Measurements from ENCODE around the gene HIC1. TPM values are rescaled to one million over a fixed set of nuclear protein-coding genes. Genes with fewer than 3 reads are reported as not detected.

The HIC1 gene
- total RNA-seq, 2 experiments from 2014 or later: 35.1 TPM

GRCh38 chr17:2059547-2060384, 4.9 kb downstream of the HIC1 start:
- peaks cover 55% of the 10 kb centered on the region for H3K36me3 Mint-ChIP-seq (ENCODE audit: low read depth)
- H3K9me3 Mint-ChIP-seq: no peaks in the 10 kb centered on the region
- peaks cover 11% of the 10 kb centered on the region for H3K4me1 Mint-ChIP-seq (ENCODE audit: low read depth)
- TF ChIP-seq CTCF (IDR thresholded peaks at IDR 0.05): no peak
- CTCF ChIA-PET: interaction anchor here (1.4 to 8.5 kb wide), 8 partner anchors 9 to 293 kb away, joined by 3 to 239 read pairs (median 39); no protein-coding TSS in a partner anchor
- ATAC-seq: no peak
- H3K27me3 Mint-ChIP-seq: no peaks in the 10 kb centered on the region
- no peak for DNase-seq
- POLR2A ChIA-PET: interaction anchor here (0.6 to 5.7 kb wide), 5 partner anchors 9 to 156 kb away, joined by 3 to 46 read pairs (median 4); no protein-coding TSS in a partner anchor
- peak overlapping the region; percentile 36 for H3K4me3 Mint-ChIP-seq
- intact Hi-C loops (cut with micrococcal nuclease): no loop called here
- peak overlapping the region; percentile 14 for H3K27ac Mint-ChIP-seq

- TF ChIP-seq CTCF (IDR thresholded peaks at IDR 0.05): no peak
- Mint-ChIP-seq H3K9me3 (no peaks in the 10 kb centered on the region), H3K4me3 (no peak overlapping the region), H3K36me3 (ENCODE audit: low read depth) (peaks cover 57% of the 10 kb centered on the region), H3K27ac (no peak overlapping the region), H3K4me1 (ENCODE audit: low read depth) (peaks cover 13% of the 10 kb centered on the region), H3K27me3 (no peaks in the 10 kb centered on the region)
- intact Hi-C loops (cut with micrococcal nuclease): no loop called here
- ATAC-seq: no peak
- POLR2A ChIA-PET: interaction anchor here (0.6 to 1.8 kb wide), 4 partner anchors 25 to 155 kb away, joined by 3 to 5 read pairs (median 4); no protein-coding TSS in a partner anchor
- CTCF ChIA-PET: interaction anchor here (7.8 to 8.5 kb wide), 3 partner anchors 8 to 188 kb away, joined by 74 to 239 read pairs (median 121); no protein-coding TSS in a partner anchor
- DNase-seq: no peak
Observed at GRCh38 chr17:2060385-2060658, 5.4 kb downstream of the HIC1 start.

- Mint-ChIP-seq H3K4me3 (no peak overlapping the region), H3K27me3 (no peaks in the 10 kb centered on the region), H3K27ac (no peak overlapping the region), H3K4me1 (ENCODE audit: low read depth) (peaks cover 13% of the 10 kb centered on the region), H3K9me3 (no peaks in the 10 kb centered on the region), H3K36me3 (ENCODE audit: low read depth) (peaks cover 62% of the 10 kb centered on the region)
- intact Hi-C loops (cut with micrococcal nuclease): no loop called here
- DNase-seq (no peak), ATAC-seq (no peak)
- ChIA-PET CTCF (interaction anchor here (8.1 to 8.5 kb wide), 2 partner anchors 7 to 188 kb away, joined by 121 to 239 read pairs; no protein-coding TSS in a partner anchor), POLR2A (interaction anchor here (0.6 to 1.3 kb wide), 4 partner anchors 25 to 154 kb away, joined by 3 to 5 read pairs (median 4); no protein-coding TSS in a partner anchor)
- TF ChIP-seq CTCF (IDR thresholded peaks at IDR 0.05): no peak
Observed at GRCh38 chr17:2060681-2061440, 6.0 kb downstream of the HIC1 start.

GRCh38 chr17:2061441-2061958, 6.6 kb downstream of the HIC1 start:
- peaks cover 64% of the 10 kb centered on the region for H3K36me3 Mint-ChIP-seq (ENCODE audit: low read depth)
- H3K4me3 Mint-ChIP-seq: no peak overlapping the region
- CTCF ChIA-PET: no interaction called here
- no peak overlapping the region for H3K27ac Mint-ChIP-seq
- peaks cover 13% of the 10 kb centered on the region for H3K4me1 Mint-ChIP-seq (ENCODE audit: low read depth)
- H3K9me3 Mint-ChIP-seq: no peaks in the 10 kb centered on the region
- DNase-seq (no peak), ATAC-seq (no peak)
- intact Hi-C loops (cut with micrococcal nuclease): no loop called here
- no peak for TF ChIP-seq CTCF (IDR thresholded peaks at IDR 0.05)
- H3K27me3 Mint-ChIP-seq: no peaks in the 10 kb centered on the region
- POLR2A ChIA-PET: interaction anchor here (0.6 to 1.5 kb wide), 2 partner anchors 44 to 193 kb away, joined by 3 read pairs; no protein-coding TSS in a partner anchor
